ENCODE measurements around the gene RFWD3. TPM values are rescaled to one million over a fixed set of nuclear protein-coding genes. Genes with fewer than 3 reads are reported as not detected.

Gene RFWD3
- total and polyA plus RNA-seq, 2 experiments from 2014 or later: 8.2 to 11.1 TPM

GRCh38 chr16:74611721-74612120, 55.0 kb downstream of the RFWD3 start:
- TF ChIP-seq CTCF (IDR thresholded peaks at IDR 0.05; ENCODE audit: low read depth, low read length): no peak
- peaks cover 3% of the 10 kb centered on the region for H3K4me1 ChIP-seq (ENCODE audit: low read depth)
- peak in 1 of 2 donors; percentile 40 for DNase-seq (ENCODE audit: low read depth in 1 of 2, low spot score in 1 of 2)
- H3K27ac ChIP-seq: no peak overlapping the region
- no peaks in the 10 kb centered on the region for H3K9me3 ChIP-seq (ENCODE audit: low read depth)
- H3K4me3 ChIP-seq: no peak overlapping the region
- no peaks in the 10 kb centered on the region for H3K36me3 ChIP-seq
- no peaks in the 10 kb centered on the region for H3K27me3 ChIP-seq

- no peak overlapping the region for H3K27ac ChIP-seq
- TF ChIP-seq CTCF (IDR thresholded peaks at IDR 0.05; ENCODE audit: low read depth, low read length): no peak
- no peak for DNase-seq (ENCODE audit: low read depth in 1 of 2, low spot score in 1 of 2)
- no peak overlapping the region for H3K4me3 ChIP-seq
- no peaks in the 10 kb centered on the region for H3K9me3 ChIP-seq (ENCODE audit: low read depth)
- peaks cover 18% of the 10 kb centered on the region for H3K4me1 ChIP-seq (ENCODE audit: low read depth)
- no peaks in the 10 kb centered on the region for H3K36me3 ChIP-seq
- no peaks in the 10 kb centered on the region for H3K27me3 ChIP-seq
Measured at GRCh38 chr16:74608944-74609343, 57.7 kb downstream of the RFWD3 start.

- Histone ChIP-seq H3K27ac (no peak overlapping the region), H3K4me1 (ENCODE audit: low read depth) (peaks cover 18% of the 10 kb centered on the region), H3K27me3 (no peaks in the 10 kb centered on the region), H3K4me3 (no peak overlapping the region), H3K36me3 (no peaks in the 10 kb centered on the region), H3K9me3 (ENCODE audit: low read depth) (no peaks in the 10 kb centered on the region)
- DNase-seq (ENCODE audit: low read depth in 1 of 2, low spot score in 1 of 2): no peak
- TF ChIP-seq CTCF (IDR thresholded peaks at IDR 0.05; ENCODE audit: low read depth, low read length): no peak
Measured at GRCh38 chr16:74608381-74608780, 58.3 kb downstream of the RFWD3 start.

- Histone ChIP-seq H3K27me3 (no peaks in the 10 kb centered on the region), H3K4me3 (no peak overlapping the region), H3K4me1 (ENCODE audit: low read depth) (peaks cover 18% of the 10 kb centered on the region), H3K36me3 (no peaks in the 10 kb centered on the region), H3K9me3 (ENCODE audit: low read depth) (no peaks in the 10 kb centered on the region), H3K27ac (no peak overlapping the region)
- DNase-seq (ENCODE audit: low read depth in 1 of 2, low spot score in 1 of 2): peak in 1 of 2 donors; percentile 8
- no peak for TF ChIP-seq CTCF (IDR thresholded peaks at IDR 0.05; ENCODE audit: low read depth, low read length)
Measured at GRCh38 chr16:74607962-74608356, 58.7 kb downstream of the RFWD3 start.

GRCh38 chr16:74607310-74607961, 59.2 kb downstream of the RFWD3 start:
- Histone ChIP-seq H3K27ac (peak overlapping the region; percentile 96), H3K27me3 (no peaks in the 10 kb centered on the region), H3K4me1 (ENCODE audit: low read depth) (peaks cover 18% of the 10 kb centered on the region), H3K9me3 (ENCODE audit: low read depth) (no peaks in the 10 kb centered on the region), H3K4me3 (peak overlapping the region; percentile 91), H3K36me3 (no peaks in the 10 kb centered on the region)
- DNase-seq (ENCODE audit: low read depth in 1 of 2, low spot score in 1 of 2): no peak
- TF ChIP-seq CTCF (IDR thresholded peaks at IDR 0.05; ENCODE audit: low read depth, low read length): no peak
